K562 (cell line): Measurements from ENCODE around the gene TBC1D5. TPM values are rescaled to one million over a fixed set of nuclear protein-coding genes. Genes with fewer than 3 reads are reported as not detected.
A peak's percentile ranks its signal among the peaks of the same experiment; 100 is the strongest.

Experiments used
- FOXA3 ChIP-seq, 2 experiments: fragments of 450-650 bp in 1 of 2; sonication (generic) in 1 of 2; formaldehyde crosslinking; IDR thresholded peaks in 1 of 2; conservative IDR thresholded peaks in 1 of 2; 2 replicates each; pipeline versions ENCODE4 v1.4.0 to v1.8.0; 2020 to 2022; ENCODE audit warnings: mild to moderate bottlenecking in 2 of 2, missing genetic modification reagents in 1 of 2
- FOXM1 ChIP-seq, 2 experiments: fragments of 450-650 bp in 1 of 2; sonication (generic) in 1 of 2; formaldehyde crosslinking in 1 of 2; IDR thresholded peaks; 2 replicates each; pipeline versions ENCODE4 v1.6.1 to v1.9.0; 2017 to 2022; ENCODE audit warnings: low read depth in 2 of 2, mild to moderate bottlenecking in 2 of 2, missing genetic modification reagents in 1 of 2, moderate library complexity in 1 of 2
- IFI16 ChIP-seq: fragments of 250-450 bp; sonication (Bioruptor Pico); IDR thresholded peaks from 2 replicates; pipeline ENCODE4 v2.1.2; 2022; ENCODE audit warnings: mild to moderate bottlenecking, inconsistent platforms
- MTA2 ChIP-seq: fragments of 450-650 bp; IDR thresholded peaks from 2 replicates; pipeline ENCODE4 v1.6.1; 2016; ENCODE audit warnings: low read depth
- PHB ChIP-seq: fragments of 250-450 bp; sonication (Bioruptor Pico); IDR thresholded peaks from 2 replicates; pipeline ENCODE4 v1.5.0; 2021
- ZNF175 ChIP-seq: fragments of 200-800 bp; sonication (Bioruptor generic); IDR thresholded peaks from 2 replicates; pipeline ENCODE4 v1.6.1; 2016; ENCODE audit warnings: low read depth, mild to moderate bottlenecking, missing genetic modification characterization, missing compliant biosample characterization
- polyA plus RNA-seq, 8 experiments: library from polyadenylated mRNA; depleted of rRNA in 4 of 8; stranded (reverse) in 5 of 8; unstranded in 3 of 8; fragments of >200 nt; fragmentation: Nextera tagmentation in 2 of 8; fragmentation: Illumina TruSeq in 1 of 8; extraction: Ambion mirVana in 2 of 8; extraction: Trizol in 1 of 8; gene quantifications; 2 replicates each; pipeline versions ENCODE4 v1.2.1 to v1.2.3, GENCODE V29; 2011 to 2014; ENCODE audit warnings: inconsistent platforms in 1 of 8, missing spikeins in 1 of 8
- total RNA-seq, 7 experiments: library from RNA; depleted of rRNA in 6 of 7; stranded (reverse); fragments of >200 nt in 6 of 7; fragmentation: Illumina TruSeq in 2 of 7; extraction: Trizol in 2 of 7; gene quantifications; 2 replicates each; pipeline versions ENCODE4 v1.2.1 to v1.2.3, GENCODE V29; 2011 to 2021; ENCODE audit warnings: low replicate concordance in 1 of 7
- TF ChIP-seq, protein P1 (sequence below): fragments of 200-800 bp; sonication (Bioruptor generic); IDR thresholded peaks from 2 replicates; pipeline ENCODE4 v1.6.1; 2016; ENCODE audit warnings: missing genetic modification characterization, missing compliant biosample characterization
- TF ChIP-seq, protein P2 (sequence below): fragments of 250-450 bp; sonication (Bioruptor Pico); IDR thresholded peaks from 2 replicates; pipeline ENCODE4 v1.8.0; 2022; ENCODE audit warnings: moderate library complexity, mild to moderate bottlenecking, inconsistent platforms
- TF ChIP-seq, protein P3 (sequence below): fragments of 250-450 bp; sonication (Bioruptor Pico); IDR thresholded peaks from 2 replicates; pipeline ENCODE4 v1.8.0; 2022; ENCODE audit warnings: inconsistent platforms, mild to moderate bottlenecking, moderate library complexity, borderline replicate concordance
- TF ChIP-seq, protein P4 (sequence below): fragments of 450-650 bp; formaldehyde crosslinking; IDR thresholded peaks from 2 replicates; pipeline ENCODE4 v1.4.0; 2022; ENCODE audit warnings: missing genetic modification characterization

The TBC1D5 gene
- total and polyA plus RNA-seq, 9 of the 15 experiments (the other 6 are each of a cell fraction or from before 2014, with no cell fraction given), result 2.9 to 38.1 (median 25.6) TPM

DNA sequence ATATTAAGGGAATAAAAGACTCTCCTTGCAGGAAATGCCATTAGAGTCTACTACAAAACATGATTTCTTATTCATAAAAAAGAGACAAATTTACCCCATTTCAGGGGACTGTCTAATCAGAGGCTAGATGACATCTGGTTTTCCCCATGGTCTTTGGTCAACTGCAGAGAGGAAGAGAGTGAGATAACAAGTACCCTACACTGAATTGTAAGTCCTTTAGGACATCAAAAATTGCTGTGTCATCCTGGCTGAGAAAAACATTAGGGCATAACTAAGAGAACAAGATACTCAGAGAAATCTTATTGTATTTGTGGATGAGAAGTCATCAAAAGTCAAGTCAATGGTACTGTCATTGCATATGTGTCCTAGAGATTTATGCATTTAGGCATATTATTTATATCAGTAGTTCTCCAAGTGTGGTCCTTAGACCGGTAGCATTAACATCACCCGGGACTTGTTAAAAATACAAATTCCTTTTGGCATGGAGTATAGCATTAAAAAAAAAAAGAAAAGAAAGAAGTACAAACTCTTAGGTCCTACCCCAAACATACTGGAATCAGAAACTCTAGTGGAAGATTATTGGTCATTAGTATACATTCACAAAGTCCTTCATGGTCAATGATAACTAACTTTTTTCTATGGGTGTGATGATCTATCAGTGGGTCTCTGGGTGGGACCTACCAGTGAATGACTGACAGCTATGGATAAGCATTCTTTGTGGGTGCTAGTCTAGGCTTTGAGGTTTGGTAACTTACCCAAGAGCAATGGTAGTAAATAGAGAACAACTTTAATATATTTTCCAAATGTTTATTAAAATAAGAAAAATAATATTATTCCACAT, 29.0 kb upstream of the TBC1D5 start (continued):
- TF ChIP-seq, protein P1, sequence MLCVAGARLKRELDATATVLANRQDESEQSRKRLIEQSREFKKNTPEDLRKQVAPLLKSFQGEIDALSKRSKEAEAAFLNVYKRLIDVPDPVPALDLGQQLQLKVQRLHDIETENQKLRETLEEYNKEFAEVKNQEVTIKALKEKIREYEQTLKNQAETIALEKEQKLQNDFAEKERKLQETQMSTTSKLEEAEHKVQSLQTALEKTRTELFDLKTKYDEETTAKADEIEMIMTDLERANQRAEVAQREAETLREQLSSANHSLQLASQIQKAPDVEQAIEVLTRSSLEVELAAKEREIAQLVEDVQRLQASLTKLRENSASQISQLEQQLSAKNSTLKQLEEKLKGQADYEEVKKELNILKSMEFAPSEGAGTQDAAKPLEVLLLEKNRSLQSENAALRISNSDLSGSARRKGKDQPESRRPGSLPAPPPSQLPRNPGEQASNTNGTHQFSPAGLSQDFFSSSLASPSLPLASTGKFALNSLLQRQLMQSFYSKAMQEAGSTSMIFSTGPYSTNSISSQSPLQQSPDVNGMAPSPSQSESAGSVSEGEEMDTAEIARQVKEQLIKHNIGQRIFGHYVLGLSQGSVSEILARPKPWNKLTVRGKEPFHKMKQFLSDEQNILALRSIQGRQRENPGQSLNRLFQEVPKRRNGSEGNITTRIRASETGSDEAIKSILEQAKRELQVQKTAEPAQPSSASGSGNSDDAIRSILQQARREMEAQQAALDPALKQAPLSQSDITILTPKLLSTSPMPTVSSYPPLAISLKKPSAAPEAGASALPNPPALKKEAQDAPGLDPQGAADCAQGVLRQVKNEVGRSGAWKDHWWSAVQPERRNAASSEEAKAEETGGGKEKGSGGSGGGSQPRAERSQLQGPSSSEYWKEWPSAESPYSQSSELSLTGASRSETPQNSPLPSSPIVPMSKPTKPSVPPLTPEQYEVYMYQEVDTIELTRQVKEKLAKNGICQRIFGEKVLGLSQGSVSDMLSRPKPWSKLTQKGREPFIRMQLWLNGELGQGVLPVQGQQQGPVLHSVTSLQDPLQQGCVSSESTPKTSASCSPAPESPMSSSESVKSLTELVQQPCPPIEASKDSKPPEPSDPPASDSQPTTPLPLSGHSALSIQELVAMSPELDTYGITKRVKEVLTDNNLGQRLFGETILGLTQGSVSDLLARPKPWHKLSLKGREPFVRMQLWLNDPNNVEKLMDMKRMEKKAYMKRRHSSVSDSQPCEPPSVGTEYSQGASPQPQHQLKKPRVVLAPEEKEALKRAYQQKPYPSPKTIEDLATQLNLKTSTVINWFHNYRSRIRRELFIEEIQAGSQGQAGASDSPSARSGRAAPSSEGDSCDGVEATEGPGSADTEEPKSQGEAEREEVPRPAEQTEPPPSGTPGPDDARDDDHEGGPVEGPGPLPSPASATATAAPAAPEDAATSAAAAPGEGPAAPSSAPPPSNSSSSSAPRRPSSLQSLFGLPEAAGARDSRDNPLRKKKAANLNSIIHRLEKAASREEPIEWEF (CRISPR knock-in tag), result peak; percentile 24; the same call in 1 of the 2 replicates
- TF ChIP-seq ZNF175 (CRISPR knock-in tag) (no peak), MTA2 (peak; percentile 62), PHB (CRISPR knock-in tag) (no peak), FOXM1 (IDR thresholded peaks at IDR 0.05; ENCODE audit: low read depth) (peak; percentile 65), FOXM1 (CRISPR knock-in tag; IDR thresholded peaks at IDR 0.05; ENCODE audit: low read depth) (no peak), FOXA3 (CRISPR knock-in tag; conservative IDR thresholded peaks at IDR 0.05 in 1 of 2, IDR thresholded peaks at IDR 0.05 in 1 of 2) (0 out of 4 replicates have a peak, but pooled peaks of 1 of the 2 experiments have one; percentile 22), IFI16 (CRISPR knock-in tag) (no peak)
- TF ChIP-seq, protein P2, sequence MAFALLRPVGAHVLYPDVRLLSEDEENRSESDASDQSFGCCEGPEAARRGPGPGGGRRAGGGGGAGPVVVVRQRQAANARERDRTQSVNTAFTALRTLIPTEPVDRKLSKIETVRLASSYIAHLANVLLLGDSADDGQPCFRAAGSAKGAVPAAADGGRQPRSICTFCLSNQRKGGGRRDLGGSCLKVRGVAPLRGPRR (CRISPR knock-in tag), result no peak
- TF ChIP-seq, protein P3, sequence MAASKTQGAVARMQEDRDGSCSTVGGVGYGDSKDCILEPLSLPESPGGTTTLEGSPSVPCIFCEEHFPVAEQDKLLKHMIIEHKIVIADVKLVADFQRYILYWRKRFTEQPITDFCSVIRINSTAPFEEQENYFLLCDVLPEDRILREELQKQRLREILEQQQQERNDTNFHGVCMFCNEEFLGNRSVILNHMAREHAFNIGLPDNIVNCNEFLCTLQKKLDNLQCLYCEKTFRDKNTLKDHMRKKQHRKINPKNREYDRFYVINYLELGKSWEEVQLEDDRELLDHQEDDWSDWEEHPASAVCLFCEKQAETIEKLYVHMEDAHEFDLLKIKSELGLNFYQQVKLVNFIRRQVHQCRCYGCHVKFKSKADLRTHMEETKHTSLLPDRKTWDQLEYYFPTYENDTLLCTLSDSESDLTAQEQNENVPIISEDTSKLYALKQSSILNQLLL (CRISPR knock-in tag), result no peak
- TF ChIP-seq, protein P4, sequence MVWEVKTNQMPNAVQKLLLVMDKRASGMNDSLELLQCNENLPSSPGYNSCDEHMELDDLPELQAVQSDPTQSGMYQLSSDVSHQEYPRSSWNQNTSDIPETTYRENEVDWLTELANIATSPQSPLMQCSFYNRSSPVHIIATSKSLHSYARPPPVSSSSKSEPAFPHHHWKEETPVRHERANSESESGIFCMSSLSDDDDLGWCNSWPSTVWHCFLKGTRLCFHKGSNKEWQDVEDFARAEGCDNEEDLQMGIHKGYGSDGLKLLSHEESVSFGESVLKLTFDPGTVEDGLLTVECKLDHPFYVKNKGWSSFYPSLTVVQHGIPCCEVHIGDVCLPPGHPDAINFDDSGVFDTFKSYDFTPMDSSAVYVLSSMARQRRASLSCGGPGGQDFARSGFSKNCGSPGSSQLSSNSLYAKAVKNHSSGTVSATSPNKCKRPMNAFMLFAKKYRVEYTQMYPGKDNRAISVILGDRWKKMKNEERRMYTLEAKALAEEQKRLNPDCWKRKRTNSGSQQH, result no peak
